Measurements from ENCODE around the gene TEX261.

DNA sequence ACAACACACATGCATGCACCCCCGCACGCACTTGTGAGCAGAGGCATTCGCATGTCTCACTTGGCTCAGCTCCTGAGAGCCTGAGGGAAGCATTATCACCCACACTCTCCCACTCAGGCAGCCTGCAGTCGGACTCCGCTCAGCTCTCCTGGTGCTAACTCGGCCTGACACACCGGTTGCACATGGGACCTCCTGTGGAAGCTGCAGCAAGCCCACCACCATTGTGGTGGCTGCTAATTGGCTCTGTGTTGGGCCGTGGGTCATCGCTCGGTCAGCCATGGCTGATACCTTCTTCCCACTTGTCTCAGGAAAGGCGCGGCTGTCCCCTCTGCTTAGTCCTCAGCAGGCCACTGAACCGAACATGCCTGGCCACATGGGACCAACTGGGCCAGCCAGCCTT lies 13.7 kb upstream of the TEX261 start:
- TF ChIP-seq, protein P1, sequence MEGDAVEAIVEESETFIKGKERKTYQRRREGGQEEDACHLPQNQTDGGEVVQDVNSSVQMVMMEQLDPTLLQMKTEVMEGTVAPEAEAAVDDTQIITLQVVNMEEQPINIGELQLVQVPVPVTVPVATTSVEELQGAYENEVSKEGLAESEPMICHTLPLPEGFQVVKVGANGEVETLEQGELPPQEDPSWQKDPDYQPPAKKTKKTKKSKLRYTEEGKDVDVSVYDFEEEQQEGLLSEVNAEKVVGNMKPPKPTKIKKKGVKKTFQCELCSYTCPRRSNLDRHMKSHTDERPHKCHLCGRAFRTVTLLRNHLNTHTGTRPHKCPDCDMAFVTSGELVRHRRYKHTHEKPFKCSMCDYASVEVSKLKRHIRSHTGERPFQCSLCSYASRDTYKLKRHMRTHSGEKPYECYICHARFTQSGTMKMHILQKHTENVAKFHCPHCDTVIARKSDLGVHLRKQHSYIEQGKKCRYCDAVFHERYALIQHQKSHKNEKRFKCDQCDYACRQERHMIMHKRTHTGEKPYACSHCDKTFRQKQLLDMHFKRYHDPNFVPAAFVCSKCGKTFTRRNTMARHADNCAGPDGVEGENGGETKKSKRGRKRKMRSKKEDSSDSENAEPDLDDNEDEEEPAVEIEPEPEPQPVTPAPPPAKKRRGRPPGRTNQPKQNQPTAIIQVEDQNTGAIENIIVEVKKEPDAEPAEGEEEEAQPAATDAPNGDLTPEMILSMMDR (conservative IDR thresholded peaks at IDR 0.05; ENCODE audit: low read depth in 2 of 2) = no peak
- TF ChIP-seq EZH2 (IDR thresholded peaks at IDR 0.05; ENCODE audit: low read depth, unreplicated experiment) (no peak), EZH2phosphoT487 (IDR thresholded peaks at IDR 0.05; ENCODE audit: unreplicated experiment) (no peak), POLR2AphosphoS5 (IDR thresholded peaks at IDR 0.05; ENCODE audit: low read depth) (no peak), JUNB (IDR thresholded peaks at IDR 0.05; ENCODE audit: unreplicated experiment) (no peak), ZNF114 (CRISPR knock-in tag; IDR thresholded peaks at IDR 0.05) (no peak)
- TF ChIP-seq, protein P2, sequence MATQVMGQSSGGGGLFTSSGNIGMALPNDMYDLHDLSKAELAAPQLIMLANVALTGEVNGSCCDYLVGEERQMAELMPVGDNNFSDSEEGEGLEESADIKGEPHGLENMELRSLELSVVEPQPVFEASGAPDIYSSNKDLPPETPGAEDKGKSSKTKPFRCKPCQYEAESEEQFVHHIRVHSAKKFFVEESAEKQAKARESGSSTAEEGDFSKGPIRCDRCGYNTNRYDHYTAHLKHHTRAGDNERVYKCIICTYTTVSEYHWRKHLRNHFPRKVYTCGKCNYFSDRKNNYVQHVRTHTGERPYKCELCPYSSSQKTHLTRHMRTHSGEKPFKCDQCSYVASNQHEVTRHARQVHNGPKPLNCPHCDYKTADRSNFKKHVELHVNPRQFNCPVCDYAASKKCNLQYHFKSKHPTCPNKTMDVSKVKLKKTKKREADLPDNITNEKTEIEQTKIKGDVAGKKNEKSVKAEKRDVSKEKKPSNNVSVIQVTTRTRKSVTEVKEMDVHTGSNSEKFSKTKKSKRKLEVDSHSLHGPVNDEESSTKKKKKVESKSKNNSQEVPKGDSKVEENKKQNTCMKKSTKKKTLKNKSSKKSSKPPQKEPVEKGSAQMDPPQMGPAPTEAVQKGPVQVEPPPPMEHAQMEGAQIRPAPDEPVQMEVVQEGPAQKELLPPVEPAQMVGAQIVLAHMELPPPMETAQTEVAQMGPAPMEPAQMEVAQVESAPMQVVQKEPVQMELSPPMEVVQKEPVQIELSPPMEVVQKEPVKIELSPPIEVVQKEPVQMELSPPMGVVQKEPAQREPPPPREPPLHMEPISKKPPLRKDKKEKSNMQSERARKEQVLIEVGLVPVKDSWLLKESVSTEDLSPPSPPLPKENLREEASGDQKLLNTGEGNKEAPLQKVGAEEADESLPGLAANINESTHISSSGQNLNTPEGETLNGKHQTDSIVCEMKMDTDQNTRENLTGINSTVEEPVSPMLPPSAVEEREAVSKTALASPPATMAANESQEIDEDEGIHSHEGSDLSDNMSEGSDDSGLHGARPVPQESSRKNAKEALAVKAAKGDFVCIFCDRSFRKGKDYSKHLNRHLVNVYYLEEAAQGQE (IDR thresholded peaks at IDR 0.05; ENCODE audit: unreplicated experiment) = no peak

Data from GM23338 (cell line).